GM12892 (cell line): Measurements from ENCODE around the gene SMNDC1.

Experiments used
- POLR2A ChIP-seq: IDR thresholded peaks from 2 replicates; pipeline ENCODE4 v1.6.1; 2011; ENCODE audit warnings: low read depth, low read length, control low read depth
- TAF1 ChIP-seq: IDR thresholded peaks from 2 replicates; pipeline ENCODE4 v1.6.1; 2011; ENCODE audit warnings: low read depth, mild to moderate bottlenecking, control low read depth, low read length, borderline replicate concordance

DNA sequence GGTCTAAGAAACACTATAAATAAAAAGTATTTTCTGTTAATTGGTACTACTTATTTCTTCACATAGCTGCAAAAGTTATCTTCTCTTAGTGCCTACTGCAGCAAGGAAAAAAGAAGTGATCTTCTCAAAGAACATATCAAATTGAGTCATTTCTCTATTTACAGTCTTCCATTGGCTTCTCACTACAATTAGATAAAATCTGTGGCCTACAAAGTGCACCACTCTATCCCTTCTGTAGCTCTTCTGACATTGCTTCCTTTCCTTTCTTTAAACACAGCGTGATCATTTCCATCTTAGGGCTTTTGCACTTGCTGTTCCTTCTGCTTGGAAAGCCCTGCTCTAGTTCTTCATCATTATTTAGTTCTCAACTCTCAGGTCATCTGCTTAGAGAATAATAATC lies 52.6 kb downstream of the SMNDC1 start:
- TF ChIP-seq TAF1 (no peak), POLR2A (no peak)
